Lower leg skin (tissue), 4 donors: Measurements from ENCODE around the gene C1orf232. TPM values are rescaled to one million over a fixed set of nuclear protein-coding genes. Genes with fewer than 3 reads are reported as not detected.

Source experiments
- DNase-seq, 2 donors: peaks; one replicate each; pipeline ENCODE4 v3.0.0-alpha.2; 2019; ENCODE audit warnings: low spot score in 2 of 2
- H3K4me3 ChIP-seq: fragments of 200-600 bp; sonication (generic); 2 replicates; pipeline ENCODE4 v1.5.1; 2017; ENCODE audit warnings: mild to moderate bottlenecking, low read depth; ENCODE audit not compliant: poor library complexity, severe bottlenecking
- CTCF ChIP-seq, 3 donors: fragments of 450-650 bp; IDR thresholded peaks; one replicate each; pipeline ENCODE4 v1.5.1; 2016; ENCODE audit warnings: antibody characterized with exemption in 3 of 3, mild to moderate bottlenecking in 3 of 3, moderate library complexity in 2 of 3
- POLR2A ChIP-seq, 2 donors: fragments of 450-650 bp; IDR thresholded peaks; one replicate each; pipeline ENCODE4 v1.6.1; 2016 to 2017; ENCODE audit warnings: antibody characterized with exemption in 2 of 2, mild to moderate bottlenecking in 1 of 2, moderate library complexity in 1 of 2
- WGBS, 2 donors: methylation state at CpG; one replicate each; pipeline ENCODE4 v1.1.5; 2018; 5-methylcytosine and 5-hydroxymethylcytosine counted together
- intact Hi-C: fragments of 100-400 bp; cut with DNase I; formaldehyde crosslinking; loops from one replicate; pipeline ENCODE4 v1.15.0; 2023; ENCODE audit warnings: low total_unique reads
- total RNA-seq, 4 donors: library from RNA; depleted of rRNA; stranded (reverse); fragments of >200 nt; gene quantifications; one replicate each; pipeline ENCODE4 v1.1.0, GENCODE V29; 2016

The C1orf232 gene
- not detected for total RNA-seq

GRCh38 chr1:26168410-26169197 lies at the start of gene C1orf232:
Gene C1orf232, minus strand, starts transcription at chr1:26168963. Its CDS starts 464 bp downstream, at chr1:26168499.
- WGBS, 2 donors, result 65 to 66% methylated on average over 4 to 5 of the region's 5 CpGs
- H3K4me3 ChIP-seq, result peak within 1 kb of the TSS; percentile 84
- no peak for TF ChIP-seq CTCF (IDR thresholded peaks at IDR 0.05)
- TF ChIP-seq POLR2A (IDR thresholded peaks at IDR 0.05), result no peak
- intact Hi-C loops, result no loop called here
- DNase-seq, result no peak

- 42 to 53% methylated on average over 3 of the region's 3 CpGs for WGBS, 2 donors
Measured at GRCh38 chr1:26215246-26215645, 46.5 kb upstream of the C1orf232 start.

GRCh38 chr1:26213335-26213905 lies 44.7 kb upstream of the C1orf232 start:
- no peak overlapping the region for H3K4me3 ChIP-seq
- no peak for TF ChIP-seq CTCF (IDR thresholded peaks at IDR 0.05)
- TF ChIP-seq POLR2A (IDR thresholded peaks at IDR 0.05), result no peak
- no peak for DNase-seq
- 65 to 74% methylated on average over 6 of the region's 6 CpGs for WGBS, 2 donors
- intact Hi-C loops, result no loop called here

More at GRCh38 chr1:26215246-26215645, 46.5 kb upstream of the C1orf232 start:
- H3K4me3 ChIP-seq, result no peak overlapping the region
- DNase-seq, result no peak
- intact Hi-C loops, result no loop called here
- TF ChIP-seq POLR2A (IDR thresholded peaks at IDR 0.05) (no peak), CTCF (IDR thresholded peaks at IDR 0.05) (no peak)

GRCh38 chr1:26212726-26213125 lies 44.0 kb upstream of the C1orf232 start:
- no peak for TF ChIP-seq CTCF (IDR thresholded peaks at IDR 0.05)
- no peak for TF ChIP-seq POLR2A (IDR thresholded peaks at IDR 0.05)
- intact Hi-C loops, result no loop called here
- no peak overlapping the region for H3K4me3 ChIP-seq
- no peak for DNase-seq
- 86% methylated on average over 5 of the region's 5 CpGs for WGBS, 2 donors

GRCh38 chr1:26210147-26210870 lies 41.5 kb upstream of the C1orf232 start:
- TF ChIP-seq POLR2A (IDR thresholded peaks at IDR 0.05), result no peak
- TF ChIP-seq CTCF (IDR thresholded peaks at IDR 0.05), result no peak
- intact Hi-C loops, result no loop called here
- 87 to 90% methylated on average over 5 of the region's 5 CpGs for WGBS, 2 donors
- no peak for DNase-seq
- H3K4me3 ChIP-seq, result no peak overlapping the region
